SK-N-SH treated with all-trans-retinoic acid at 6 μM for 48 hours (cell line): Measurements from ENCODE around the gene GPR61.

Experiments
- CSDC2 ChIP-seq: fragments of 250-450 bp; sonication (Bioruptor Pico); IDR thresholded peaks from 2 replicates; pipeline ENCODE4 v1.5.0; 2020; ENCODE audit warnings: mild to moderate bottlenecking, moderate library complexity
- RARB ChIP-seq: fragments of 250-450 bp; sonication (Bioruptor Pico); IDR thresholded peaks from 2 replicates; pipeline ENCODE4 v1.8.0; 2021; ENCODE audit warnings: mild to moderate bottlenecking, moderate library complexity
- SNAI2 ChIP-seq: fragments of 250-450 bp; sonication (Bioruptor Pico); IDR thresholded peaks from 2 replicates; pipeline ENCODE4 v1.5.0; 2020; ENCODE audit warnings: mild to moderate bottlenecking, moderate library complexity
- TF ChIP-seq, protein P1 (sequence below): fragments of 250-450 bp; sonication (Bioruptor Pico); IDR thresholded peaks from 2 replicates; pipeline ENCODE4 v1.8.0; 2020; ENCODE audit warnings: mild to moderate bottlenecking, moderate library complexity, borderline replicate concordance
- TF ChIP-seq, protein P2 (sequence below): fragments of 250-450 bp; sonication (Bioruptor Pico); IDR thresholded peaks from 2 replicates; pipeline ENCODE4 v1.5.1; 2020; ENCODE audit warnings: low read depth, mild to moderate bottlenecking, moderate library complexity

DNA sequence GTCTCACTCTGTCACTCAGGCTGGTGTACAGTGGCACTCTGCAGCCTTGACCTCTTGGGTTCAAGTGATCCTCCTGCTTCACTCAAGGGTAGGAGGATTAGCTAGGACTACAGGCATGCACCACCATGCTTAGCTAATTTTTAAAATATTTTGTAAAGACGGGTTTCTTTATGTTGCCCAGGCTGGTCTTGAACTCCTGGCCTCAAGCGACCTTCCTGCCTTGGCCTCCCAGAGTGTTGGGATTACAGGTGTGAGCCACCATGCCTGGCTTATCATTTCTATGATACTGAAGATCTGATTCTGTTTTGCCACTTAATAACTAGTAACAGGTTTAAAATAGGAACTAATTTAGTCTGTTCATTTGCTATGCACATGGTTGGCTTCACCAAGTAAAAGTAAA is 42.3 kb downstream of the GPR61 start:
- TF ChIP-seq, protein P1, sequence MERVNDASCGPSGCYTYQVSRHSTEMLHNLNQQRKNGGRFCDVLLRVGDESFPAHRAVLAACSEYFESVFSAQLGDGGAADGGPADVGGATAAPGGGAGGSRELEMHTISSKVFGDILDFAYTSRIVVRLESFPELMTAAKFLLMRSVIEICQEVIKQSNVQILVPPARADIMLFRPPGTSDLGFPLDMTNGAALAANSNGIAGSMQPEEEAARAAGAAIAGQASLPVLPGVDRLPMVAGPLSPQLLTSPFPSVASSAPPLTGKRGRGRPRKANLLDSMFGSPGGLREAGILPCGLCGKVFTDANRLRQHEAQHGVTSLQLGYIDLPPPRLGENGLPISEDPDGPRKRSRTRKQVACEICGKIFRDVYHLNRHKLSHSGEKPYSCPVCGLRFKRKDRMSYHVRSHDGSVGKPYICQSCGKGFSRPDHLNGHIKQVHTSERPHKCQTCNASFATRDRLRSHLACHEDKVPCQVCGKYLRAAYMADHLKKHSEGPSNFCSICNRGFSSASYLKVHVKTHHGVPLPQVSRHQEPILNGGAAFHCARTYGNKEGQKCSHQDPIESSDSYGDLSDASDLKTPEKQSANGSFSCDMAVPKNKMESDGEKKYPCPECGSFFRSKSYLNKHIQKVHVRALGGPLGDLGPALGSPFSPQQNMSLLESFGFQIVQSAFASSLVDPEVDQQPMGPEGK (CRISPR knock-in tag), result no peak
- TF ChIP-seq, protein P2, sequence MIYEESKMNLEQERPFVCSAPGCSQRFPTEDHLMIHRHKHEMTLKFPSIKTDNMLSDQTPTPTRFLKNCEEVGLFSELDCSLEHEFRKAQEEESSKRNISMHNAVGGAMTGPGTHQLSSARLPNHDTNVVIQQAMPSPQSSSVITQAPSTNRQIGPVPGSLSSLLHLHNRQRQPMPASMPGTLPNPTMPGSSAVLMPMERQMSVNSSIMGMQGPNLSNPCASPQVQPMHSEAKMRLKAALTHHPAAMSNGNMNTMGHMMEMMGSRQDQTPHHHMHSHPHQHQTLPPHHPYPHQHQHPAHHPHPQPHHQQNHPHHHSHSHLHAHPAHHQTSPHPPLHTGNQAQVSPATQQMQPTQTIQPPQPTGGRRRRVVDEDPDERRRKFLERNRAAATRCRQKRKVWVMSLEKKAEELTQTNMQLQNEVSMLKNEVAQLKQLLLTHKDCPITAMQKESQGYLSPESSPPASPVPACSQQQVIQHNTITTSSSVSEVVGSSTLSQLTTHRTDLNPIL (CRISPR knock-in tag), result no peak
- TF ChIP-seq RARB, result no peak
- TF ChIP-seq SNAI2 (CRISPR knock-in tag), result no peak
- TF ChIP-seq CSDC2 (CRISPR knock-in tag), result no peak
